Stimulated activated CD8-positive, alpha-beta memory T cell treated with anti-CD3 and anti-CD28 coated beads, Interleukin-4, amount 100 ng/mL, for 1 hour (primary cell): ENCODE data around the gene GJC2.
"Not testable (repeated sequence)": the region's sequence is repeated elsewhere in the genome, so short reads cannot be mapped to it uniquely, and the experiment has no call there.

ENCODE experiments used
- DNase-seq, 2 donors: peaks; one replicate each; pipeline ENCODE4 v3.0.0-alpha.2; 2020; ENCODE audit warnings: low read depth in 2 of 2, low spot score in 1 of 2

The GJC2 gene

DNA sequence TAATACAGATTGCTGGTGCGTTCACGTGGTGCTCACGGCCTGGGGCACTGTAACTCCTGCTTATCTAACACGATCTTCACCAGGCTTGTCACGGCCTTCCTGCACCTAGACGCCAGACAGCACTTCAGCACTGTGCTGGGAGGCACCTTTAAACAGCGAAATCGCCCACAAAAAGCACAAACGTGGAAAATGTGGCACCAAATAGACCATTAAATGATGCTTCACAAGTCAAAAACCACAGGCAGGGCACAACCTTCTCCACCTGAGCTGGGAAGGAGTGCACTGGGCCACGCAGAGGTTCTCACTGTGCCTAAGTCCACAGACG lies 35.9 kb downstream of the GJC2 start:
- peak in 1 of 2 donors; percentile 21 for DNase-seq

DNA sequence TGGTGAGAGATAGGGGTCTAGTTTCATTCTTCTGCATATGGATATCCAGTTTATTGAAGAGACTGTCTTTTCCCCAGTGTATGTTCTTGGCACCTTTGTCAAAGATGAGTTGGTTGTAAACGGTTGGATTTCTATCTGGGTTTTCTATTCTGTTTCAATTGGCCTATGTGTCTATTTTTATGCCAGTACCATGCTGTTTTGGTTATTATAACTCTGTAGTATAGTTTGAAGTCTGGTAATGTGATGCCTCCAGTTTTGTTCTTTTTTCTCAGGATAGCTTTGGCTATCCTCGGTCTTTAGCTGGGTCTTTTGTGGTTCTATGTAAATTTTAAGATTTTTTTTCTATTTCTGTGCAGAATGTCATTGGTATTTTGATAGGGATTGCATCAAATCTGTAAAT lies 38.5 kb downstream of the GJC2 start:
- DNase-seq, result not testable (repeated sequence)

DNA sequence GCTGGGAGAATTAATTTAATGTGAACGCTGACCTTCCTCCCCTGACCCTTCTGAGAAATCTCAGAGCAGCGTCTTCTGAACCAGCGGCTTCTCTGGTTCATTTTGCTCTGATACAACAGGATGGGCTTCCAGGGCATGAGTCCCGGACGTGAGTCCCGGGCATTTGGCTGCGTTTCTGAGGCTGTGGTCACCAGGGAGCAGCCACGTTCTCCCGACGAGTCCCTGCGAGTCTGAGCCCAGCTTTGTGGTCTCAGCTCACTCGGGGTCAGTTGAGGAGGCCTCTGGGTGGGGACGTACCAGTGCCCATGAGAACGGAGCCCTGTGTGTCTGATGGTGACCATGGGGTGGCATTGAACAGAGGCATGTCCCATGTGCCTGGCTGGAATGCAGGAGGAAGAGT lies 40.5 kb downstream of the GJC2 start:
- no peak for DNase-seq

DNA sequence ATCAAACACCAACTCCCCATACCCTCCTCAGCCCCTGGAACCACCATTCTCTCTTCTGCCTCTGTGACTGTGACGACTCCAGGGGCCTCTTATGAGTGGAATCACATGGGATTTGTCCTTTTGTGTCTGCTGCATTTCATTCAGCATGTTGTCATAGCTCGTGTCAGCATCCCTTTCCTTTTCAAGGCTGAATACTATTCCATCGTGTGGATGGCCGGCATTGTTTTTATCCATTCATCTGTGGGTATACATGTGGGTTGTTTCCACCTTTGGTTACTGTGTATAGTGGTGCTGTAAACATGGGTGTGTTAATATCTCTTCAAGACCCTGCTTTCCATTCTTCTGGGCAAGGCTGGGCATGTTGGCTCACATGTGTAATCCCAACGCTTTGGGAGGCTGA lies 41.0 kb downstream of the GJC2 start:
- no peak for DNase-seq

DNA sequence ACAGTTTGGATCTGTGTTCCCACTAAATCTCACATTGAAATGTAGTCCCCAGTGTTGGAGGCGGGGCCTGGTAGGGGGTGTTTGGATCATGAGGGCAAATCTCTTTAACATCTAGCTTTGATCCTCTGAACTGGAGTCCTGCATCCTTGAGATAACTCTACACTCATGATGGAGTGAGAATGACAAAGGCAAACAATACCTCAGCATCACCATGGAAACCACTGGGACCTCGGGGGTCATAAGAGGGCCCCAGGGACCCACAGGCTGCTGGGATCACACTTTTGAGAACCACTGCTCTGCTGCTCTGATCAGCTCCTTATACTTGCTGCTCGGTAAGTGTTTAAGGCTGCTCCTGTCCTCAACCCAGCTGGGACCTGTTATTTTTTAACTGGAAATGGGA lies 44.7 kb downstream of the GJC2 start:
- no peak for DNase-seq

DNA sequence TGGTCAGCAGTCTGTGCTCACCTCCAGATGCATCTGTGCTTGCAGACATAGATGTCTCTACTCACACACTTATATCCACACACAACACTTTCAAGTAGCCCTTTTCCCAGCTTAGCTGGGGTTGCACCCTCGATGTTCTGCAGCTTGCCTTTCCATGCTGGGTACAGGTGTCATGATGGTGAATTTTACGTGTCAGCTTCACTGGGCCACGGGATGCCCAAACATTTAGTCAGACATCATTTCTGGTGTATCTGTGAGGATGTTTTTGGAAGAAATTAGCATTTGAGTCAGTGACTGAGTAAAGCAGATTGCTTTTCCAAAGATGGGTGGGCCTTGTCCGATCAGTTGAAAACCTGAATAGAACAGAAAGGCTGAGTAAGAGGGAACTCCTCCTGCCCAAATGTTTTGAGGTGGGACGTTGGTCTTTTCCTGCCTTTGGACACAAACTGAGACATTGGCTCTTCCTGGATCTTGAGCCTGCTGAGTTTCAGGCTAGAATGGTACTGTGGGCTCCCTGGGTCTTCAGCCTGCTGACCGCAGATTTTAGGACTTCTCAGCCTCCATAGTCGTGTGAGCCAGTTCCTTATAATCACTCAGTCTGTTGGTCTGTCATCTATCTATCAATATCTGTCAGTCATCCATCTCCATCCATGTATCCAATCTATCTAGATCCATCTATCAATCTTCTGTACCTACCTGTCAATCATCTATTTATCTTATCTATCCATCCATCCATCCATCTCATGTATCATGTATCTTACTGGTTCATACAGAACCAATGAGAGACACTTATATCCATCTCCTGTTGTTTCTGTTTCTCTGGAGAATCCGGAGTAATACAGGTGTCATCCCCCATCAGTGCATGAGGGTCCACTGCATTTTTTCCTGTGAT lies 45.4 kb downstream of the GJC2 start:
- DNase-seq, result no peak

DNA sequence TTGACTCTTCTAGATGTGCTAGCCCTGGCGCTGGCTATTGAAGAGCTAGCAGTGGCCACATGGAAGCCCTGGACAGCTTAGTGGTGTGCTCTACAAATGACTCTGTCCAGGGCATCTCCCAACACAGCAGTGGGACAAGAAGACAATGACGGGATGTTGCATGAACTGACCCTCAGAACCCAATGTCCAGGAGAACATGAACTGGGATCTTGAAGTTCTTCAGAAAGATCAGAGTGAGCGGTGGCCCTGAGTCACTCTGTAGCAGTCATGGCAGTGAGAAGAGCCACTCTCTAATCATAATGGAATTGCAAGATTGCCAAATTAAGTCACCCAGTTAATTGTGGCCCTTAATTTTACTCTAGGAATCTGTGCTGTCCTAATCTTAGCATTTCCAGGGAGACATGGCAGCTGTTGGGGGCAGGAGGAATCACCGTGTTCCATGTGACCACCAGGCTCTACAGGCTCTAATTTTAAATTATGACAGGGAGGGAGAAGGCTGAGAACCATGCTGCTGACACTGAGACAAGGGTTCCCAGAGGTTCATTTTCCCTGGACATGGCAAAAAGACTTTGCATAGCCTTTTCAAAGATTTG lies 47.9 kb downstream of the GJC2 start:
- no peak for DNase-seq

GRCh38 chr1:228198977-228199590 lies 49.4 kb downstream of the GJC2 start:
- no peak for DNase-seq

- DNase-seq, result no peak
Observed at GRCh38 chr1:228204958-228205357, 55.2 kb downstream of the GJC2 start.

DNA sequence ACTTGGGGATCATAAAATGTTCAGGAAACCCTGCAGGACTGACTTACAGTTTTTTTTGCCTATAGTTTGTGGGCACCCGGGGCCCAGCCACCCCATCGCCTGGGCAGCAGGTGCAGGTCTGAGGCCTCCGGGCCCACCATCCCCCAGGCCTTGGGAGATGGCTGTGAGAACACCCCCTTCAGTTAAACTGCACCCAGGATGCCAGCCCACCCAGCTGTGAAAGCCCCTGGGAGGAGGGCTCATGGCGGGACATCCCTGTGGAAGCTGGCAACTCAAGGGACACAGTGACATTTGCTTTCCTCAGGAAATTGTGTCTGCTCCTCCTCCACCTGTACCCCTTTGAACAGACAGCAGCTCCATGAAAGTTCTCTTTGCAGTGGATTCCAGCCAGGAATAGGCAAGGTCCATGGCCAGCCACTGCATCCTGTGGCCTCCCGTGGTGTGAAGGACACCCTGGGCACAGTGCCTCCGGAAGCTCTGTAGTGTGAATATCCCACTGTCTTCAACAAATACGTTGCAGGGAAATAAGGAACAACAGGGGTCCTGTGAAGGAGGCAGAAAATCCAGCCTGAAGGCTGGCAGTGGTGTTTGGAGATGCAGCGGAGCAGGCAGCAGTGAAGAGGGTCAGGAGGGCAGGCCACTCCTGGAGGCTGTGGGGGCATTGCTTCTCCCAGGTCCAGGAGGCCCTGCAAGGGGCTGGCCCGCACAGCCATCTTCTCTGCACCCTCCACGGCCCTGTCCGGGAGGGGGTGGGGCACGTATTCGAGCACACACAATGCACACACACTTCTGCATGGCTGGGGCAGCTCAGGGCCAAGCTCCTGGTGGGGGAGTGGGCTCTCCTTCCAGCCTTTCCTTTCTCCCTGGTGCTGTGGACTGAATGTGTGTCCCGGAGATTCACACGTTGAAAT lies 56.1 kb downstream of the GJC2 start:
- no peak for DNase-seq

DNA sequence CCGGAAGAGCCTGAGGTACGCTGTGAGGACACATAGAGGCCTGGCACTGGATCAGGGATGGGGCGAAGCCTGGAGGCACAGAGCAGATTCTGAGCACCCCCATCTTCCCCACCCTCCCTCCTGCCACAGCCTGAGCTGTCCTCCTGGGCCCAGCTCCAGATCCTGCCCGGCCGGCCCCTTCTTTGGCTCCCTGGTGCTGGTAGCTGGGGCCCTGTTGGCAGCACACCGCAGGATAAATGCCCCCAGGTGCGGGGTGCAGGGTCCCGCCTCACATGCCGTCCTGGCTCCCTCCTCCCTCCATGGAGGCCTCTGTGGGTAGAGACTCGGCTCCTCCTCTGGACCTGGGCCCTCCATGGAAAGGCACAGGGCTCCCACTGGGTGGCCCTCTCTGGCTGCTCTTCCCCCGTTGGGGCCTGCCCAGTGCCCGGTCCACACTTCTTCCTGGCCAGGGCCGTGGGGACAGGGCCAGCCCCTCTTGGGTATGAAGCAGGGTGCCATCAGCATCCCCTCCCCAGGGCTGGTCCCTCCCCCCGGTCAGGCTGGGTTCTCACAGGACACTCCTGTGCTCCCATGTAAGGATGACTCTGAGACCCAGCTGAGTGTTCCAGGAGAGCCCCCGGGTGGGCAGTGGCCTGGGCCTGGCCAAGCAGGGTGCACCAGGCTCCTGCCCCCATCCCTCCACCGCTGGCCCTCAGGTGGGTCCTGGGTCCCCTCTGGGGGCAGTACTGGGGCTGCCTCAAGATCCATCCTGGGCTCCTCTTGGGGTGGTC lies 57.0 kb downstream of the GJC2 start:
- DNase-seq, result no peak

- no peak for DNase-seq
Observed at GRCh38 chr1:228207381-228207810, 57.7 kb downstream of the GJC2 start.

GRCh38 chr1:228207851-228208821 lies 58.4 kb downstream of the GJC2 start, which contains the start of gene OBSCN:
OBSCN (plus strand) TSS chr1:228208044; CDS start chr1:228211784, 3,740 bp downstream.
- DNase-seq, result no peak

GRCh38 chr1:228208831-228209551 lies 59.3 kb downstream of the GJC2 start:
- no peak for DNase-seq
